Left cardiac atrium (tissue), 4 donors: ENCODE results near the gene PGAM2. TPM values are rescaled to one million over a fixed set of nuclear protein-coding genes. Genes with fewer than 3 reads are reported as not detected.

ENCODE experiments used
- ATAC-seq, 2 donors: fragments of 200-7000 bp; cut with Tn5 transposase; one replicate each; pipeline ENCODE4 v1.9.1; 2020; ENCODE audit warnings: mild to moderate bottlenecking in 2 of 2, moderate library complexity in 2 of 2
- DNase-seq: peaks from one replicate; pipeline ENCODE4 v3.0.0-alpha.2; 2020
- intact Hi-C, 2 donors: fragments of 100-400 bp; cut with DNase I; formaldehyde crosslinking; loops; one replicate each; pipeline versions ENCODE4 v1.14.1 to v1.15.1; 2022 to 2023
- total RNA-seq, 2 donors: library from RNA; stranded (reverse); fragmentation: NEBNext Ultra II Directional; extraction: Animal tissue kit (Norgen Biotek cat#: 25700); gene quantifications; one replicate each; pipeline ENCODE4 v1.2.1, GENCODE V29; 2021
- donor health status: DM: no; HTN: yes; CAD: no.
- donor health status: DM: no; HTN: yes; CAD: no; lungs with severe emphysema.
- donor health status: DM: yes; HTN: yes; CAD: no.
- donor health status: Dilated cardiomyopathy.

Gene PGAM2
- total RNA-seq, 2 donors from 2014 or later, result 799 to 1,159 TPM

DNA sequence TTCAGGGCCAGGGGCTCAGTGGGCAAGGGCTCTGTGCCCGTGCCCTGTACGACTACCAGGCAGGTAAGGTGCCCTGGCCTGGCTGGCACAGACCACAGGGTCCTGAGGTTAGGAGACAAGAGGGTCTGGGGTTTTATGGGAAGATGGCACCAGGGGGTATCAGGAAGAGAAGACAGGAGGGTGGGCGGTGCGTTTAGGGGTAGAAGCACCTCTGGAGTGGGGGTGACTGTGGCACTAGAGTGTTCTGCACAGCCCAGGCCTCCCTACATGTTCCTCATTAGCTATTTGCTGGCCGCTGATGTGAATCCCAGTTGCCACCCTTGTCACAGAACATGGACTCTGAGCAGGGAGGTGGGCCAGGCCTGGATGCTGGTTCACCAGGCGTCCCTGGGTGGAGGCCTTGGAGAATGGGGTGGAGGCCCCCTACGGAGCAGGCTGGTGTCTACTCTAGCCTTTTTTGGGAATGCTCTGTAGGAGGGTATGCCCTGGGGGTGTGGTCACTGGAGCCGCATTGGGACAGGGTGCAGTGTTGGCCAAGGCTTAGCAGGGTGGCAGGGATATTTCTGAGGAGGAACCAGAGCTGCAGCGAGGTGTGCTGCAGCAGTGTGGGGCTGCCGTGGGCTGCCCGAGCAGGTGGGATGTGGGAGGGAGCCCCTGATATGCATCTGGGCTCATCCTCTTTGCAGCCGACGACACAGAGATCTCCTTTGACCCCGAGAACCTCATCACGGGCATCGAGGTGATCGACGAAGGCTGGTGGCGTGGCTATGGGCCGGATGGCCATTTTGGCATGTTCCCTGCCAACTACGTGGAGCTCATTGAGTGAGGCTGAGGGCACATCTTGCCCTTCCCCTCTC lies 5.0 kb downstream of the PGAM2 start:
- DNase-seq (peak; percentile 17), ATAC-seq (peak; percentile 0 to 8)
- intact Hi-C loops, result no loop called here

DNA sequence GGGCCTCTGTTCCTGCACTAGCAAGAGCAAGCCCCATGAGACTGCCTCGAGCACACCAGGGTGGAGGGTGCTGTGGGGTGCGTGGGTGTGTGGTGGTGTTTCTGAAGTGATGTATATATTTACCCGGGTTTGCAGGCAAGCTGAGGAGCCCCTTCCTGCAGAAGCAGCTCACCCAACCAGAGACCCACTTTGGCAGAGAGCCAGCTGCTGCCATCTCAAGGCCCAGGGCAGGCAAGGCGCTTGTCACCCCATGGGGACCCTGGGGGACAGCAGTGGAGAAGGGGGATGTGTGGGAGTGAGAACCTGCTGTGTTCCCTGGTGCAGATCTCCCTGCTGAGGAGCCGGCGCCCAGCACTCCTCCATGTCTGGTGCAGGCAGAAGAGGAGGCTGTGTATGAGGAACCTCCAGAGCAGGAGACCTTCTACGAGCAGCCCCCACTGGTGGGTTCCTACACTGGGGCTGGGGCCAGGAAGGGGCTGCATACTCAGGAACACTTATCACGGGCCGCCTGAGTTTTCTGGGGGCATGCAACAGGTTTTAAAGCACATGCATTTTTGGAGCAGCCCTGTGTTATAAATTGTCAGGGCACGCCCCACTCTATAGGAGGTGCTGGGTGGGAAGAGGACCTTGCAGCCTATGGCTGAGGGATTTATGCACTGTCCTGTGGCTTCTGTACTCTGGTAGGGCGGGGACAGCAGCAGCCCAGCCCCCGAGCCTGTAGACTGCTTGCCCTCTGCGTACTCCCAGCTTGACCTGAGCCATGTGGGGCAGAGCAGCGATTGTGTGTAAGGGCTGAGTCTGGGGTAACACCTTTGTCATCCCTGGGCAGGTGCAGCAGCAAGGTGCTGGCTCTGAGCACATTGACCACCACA lies 5.9 kb downstream of the PGAM2 start:
- intact Hi-C loops, result no loop called here
- DNase-seq (peak; percentile 35), ATAC-seq (no peak)

DNA sequence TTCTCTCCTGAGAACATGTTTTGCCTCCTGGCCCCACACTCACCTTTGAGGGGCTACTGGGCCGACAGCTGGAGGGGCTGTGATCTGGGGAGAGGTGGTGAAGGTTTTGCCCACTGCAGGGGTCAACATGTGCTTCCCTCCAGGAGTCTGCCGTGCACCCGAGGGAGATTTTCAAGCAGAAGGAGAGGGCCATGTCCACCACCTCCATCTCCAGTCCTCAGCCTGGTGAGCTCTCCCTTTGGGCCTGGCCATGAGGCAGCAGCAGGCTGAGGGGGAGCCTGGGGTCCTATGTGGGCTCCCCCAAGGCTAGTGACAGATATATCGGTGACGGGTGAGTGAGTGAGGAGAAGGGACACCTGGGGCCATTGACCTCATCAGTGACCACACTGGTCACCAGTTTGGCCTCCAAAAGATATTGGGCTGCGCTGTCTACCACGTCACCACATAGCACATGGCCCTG lies 6.6 kb downstream of the PGAM2 start:
- DNase-seq (peak; percentile 9), ATAC-seq (no peak)
- intact Hi-C loops, result no loop called here

DNA sequence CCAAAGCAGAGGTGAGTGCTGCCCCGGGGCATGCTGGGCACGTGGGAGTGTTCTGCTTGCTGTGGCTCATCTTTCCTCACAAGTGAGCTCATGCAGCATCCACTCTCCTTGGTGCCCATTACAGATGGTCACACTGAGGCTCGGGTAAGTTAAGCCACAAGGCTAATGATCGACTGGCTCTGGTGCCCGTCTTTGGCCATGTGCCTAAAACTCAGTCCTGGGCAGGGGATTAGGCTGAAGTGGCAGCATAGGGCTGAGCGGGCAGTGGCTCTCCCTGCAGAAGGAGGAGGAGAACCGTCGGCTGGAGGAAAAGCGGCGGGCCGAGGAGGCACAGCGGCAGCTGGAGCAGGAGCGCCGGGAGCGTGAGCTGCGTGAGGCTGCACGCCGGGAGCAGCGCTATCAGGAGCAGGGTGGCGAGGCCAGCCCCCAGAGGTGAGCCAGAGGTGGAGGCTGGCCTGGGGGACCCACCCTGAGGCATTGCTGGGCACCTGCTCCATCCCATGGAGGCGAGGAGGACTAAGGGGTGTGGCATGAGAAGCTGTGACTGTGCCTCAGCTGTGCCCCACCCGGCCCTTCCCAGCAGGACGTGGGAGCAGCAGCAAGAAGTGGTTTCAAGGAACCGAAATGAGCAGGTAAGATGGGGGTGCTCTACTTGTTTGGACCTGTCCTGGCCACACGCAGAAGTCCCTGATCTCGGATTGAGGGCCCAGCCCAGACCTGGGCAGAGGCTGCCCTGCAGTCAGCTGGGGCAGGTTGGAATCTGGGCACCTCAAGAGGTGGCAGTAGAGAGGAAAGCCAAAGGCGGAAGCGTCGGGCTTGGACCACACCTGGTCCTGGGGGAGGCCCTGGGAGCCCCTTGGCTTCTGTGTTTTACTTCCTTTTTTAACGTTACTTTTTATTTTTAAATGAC lies 7.3 kb downstream of the PGAM2 start:
- intact Hi-C loops, result no loop called here
- ATAC-seq, result no peak
- DNase-seq, result peak; percentile 18

DNA sequence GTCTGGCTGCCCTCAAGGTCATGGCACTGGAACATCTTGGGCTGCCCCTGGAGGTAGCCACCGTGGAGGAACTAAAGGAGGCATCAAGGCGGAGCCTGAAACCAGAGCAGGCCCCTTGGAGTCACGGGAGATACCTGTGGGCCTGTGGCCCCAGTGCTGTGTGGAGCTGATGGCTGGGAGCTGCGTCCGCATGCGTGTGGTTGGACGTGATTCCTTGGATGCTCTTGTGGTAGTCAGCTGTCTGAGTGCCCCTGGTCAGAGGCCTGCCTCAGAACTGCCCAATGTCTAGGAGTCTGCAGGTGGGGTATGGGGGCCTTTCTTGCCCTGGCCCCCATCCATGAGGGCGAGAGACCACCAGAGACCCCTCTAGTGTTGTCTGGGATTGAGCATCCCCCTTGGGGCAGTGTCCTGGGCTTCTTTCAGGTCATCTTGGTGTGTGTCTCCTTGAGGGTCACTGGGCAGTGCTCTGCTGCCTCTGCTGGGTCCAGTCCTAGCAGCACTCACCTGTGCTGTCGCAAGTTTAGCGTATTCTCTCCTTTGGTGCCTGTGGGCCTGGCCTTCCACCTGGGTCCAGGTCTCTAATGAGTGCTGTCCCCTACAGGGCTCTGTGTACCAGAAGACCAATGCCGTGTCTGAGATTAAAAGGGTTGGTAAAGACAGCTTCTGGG lies 8.1 kb downstream of the PGAM2 start:
- DNase-seq (peak; percentile 2), ATAC-seq (no peak)
- intact Hi-C loops, result no loop called here

DNA sequence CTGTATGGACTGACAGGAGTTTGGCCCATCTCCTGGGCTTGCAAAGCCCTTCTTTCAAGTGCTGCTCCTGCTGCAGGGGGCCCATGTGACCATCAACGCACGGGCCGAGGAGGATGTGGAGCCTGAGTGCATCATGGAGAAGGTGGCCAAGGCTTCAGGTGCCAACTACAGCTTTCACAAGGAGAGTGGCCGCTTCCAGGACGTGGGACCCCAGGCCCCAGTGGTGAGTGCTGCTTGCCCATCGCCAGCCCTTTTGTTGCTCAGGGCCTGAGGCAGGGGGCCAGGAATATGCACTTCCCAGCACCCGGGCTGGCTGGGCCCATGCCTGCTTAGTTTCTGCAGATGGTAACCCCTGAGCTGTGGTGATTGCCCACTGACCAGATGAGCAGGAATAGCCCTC lies 8.7 kb downstream of the PGAM2 start:
- DNase-seq, result peak; percentile 10
- no peak for ATAC-seq
- intact Hi-C loops, result no loop called here

DNA sequence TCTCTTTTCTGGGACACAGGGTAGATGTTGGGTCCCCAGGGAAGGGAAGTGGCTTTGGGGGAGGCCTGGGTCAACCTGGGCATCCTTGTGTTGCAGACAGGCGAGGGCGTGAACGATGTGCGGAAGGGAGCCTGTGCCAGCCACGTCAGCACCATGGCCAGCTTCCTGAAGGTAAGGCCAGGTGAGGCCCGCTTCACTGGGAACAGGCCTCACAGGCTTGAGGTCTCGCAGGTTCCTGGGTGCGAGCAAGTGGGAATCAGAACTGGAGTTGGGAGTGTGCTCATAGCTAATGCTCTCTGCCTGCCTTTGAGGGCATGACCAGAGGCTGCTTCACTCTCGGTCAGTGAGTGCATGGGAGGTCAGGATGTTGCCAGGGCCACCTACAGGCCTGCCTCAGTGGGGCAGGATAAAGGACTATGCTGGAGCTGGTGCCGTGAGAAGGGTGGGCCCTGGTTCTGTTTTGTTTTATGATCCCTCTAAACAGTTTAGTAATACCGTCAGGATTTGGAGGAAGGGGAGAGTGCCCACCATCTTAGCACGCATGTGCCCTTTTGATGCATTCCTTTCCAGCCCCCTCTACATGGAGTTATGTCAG lies 12.5 kb downstream of the PGAM2 start:
- ATAC-seq (no peak), DNase-seq (peak; percentile 12)

DNA sequence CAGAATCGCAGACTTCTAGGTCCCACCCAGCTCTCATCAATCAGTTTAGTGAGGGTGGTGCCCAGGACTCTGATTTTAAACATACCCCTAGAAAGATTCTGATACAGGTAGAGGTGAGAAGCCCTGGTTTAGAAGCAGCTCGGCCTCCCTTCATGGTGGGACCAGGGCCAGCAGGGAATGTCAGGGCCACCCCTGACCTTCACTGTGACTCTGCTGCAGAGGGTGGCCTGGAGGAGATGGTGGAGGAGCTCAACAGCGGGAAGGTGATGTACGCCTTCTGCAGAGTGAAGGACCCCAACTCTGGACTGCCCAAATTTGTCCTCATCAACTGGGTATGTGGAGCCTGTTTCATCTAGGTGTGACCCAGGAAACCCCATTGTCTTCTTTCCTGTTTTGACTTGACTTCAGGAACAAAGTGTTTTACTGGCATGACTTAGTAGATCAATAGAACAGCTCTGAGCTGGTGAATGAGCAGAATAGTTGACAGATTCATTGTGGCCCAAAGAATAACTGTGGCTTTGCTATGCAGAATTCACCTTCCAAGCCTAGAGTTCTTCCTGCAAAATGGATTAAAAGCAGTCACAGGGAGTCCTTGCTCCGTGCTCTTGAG lies 13.7 kb downstream of the PGAM2 start:
- intact Hi-C loops, result no loop called here
- DNase-seq, result no peak
- no peak for ATAC-seq

More for the DNA sequence above, 12.5 kb downstream of the PGAM2 start:
- intact Hi-C loops, result no loop called here

DNA sequence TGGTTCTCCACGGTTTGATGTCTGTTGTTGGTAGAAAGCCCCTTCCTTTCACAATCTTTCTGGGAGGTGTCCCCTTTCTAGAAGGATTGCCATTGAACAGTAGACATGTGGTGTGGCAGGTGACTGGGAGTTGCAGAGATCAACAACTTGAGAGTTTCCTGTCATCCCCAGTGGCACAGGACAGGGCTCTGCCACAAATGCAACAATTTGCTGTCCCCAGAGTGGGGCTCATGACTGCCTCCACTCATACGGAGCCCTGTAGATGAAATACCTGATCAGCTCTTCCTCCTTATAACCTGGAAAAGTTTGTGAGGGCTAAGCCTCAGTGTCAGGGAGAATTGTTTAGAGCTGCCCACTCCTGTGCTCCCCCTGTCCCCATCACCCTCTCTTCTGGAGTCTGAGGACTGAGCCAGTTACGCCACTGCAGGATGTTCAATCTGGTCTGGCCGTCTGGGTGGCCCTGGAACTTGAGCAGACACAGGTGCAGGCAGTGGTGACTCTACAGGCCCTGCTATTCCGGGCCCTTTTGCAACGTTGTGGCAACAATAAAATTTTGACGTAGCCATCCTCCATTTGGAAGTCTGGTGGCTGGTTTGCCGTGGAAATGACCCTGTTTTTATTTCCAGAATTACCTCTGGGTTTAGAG lies 14.3 kb downstream of the PGAM2 start:
- no peak for DNase-seq
- intact Hi-C loops, result no loop called here
- no peak for ATAC-seq

DNA sequence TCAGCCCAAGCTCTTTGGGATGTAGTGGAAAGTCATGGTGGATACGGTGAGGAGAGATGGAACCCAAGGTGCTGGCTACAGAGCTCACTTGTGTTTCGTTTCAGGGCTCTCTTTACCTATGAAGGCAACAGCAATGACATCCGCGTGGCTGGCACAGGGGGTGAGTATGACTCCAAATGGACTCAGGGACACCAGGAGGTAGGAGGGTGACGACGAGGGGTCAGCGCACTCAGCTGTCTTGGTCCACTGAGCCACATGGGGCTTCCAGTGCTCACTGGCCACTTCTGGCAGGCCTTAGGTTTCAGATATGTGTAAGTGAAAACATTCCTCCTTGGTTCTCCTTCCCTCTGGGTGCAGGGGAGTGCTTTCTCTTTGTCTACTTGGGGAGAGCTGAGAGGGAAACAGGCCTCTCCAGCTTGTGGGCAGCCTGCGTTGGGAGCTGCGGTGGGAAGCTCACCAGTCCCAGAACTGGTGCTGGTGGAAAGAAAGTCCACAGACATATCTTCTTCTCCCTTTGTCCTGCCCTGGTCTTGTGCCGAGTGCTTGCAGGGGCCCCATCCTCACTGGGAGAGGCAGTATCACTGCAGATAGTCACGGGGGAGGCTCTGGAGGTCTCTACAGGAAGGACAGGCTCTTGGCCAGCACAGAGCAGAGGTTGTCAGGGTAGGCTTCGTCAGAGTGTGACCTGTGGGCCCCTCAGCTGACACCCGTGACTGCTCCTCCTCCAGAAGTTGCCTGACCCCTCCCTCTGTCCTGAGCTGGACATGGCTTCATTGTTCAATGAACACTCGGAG lies 15.0 kb downstream of the PGAM2 start:
- DNase-seq, result no peak
- no peak for ATAC-seq
- intact Hi-C loops, result no loop called here

DNA sequence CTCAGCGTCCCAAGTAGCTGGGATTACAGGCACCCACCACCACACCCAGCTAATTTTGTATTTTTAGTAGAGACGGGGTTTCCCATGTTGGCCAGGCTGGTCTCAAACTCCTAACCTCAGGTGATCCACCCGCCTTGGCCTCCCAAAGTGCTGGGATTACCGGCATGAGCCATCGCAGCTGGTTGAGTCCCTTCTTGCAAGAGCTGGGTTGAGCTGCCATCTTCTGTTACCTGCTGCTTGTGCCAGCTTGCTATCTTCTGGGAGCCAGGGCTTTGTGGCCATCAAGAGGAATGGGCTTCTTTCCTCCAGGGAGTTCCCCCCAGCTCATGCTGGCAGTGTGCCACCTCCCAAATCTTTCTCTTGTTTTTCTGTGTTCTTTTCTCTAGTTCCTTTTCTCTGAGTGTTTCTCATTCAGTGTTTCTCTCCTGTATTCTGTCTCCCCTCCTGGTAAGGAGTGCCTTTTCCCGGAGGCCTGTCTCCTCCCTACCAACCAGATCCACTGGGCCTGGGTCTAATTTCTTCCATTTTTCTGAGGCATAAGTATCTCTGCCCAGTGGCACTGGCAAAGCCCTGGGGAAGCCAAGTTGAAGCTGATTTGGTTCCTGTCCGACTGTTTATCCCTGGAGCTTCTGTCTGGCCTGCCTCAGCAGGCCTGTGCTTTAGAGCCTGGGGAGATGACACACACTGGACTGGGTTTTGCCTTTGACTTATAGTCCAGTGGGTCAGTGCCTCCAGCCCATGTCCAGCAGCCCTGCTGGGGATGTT lies 17.2 kb downstream of the PGAM2 start:
- DNase-seq, result no peak
- ATAC-seq, result no peak
- intact Hi-C loops, result no loop called here

DNA sequence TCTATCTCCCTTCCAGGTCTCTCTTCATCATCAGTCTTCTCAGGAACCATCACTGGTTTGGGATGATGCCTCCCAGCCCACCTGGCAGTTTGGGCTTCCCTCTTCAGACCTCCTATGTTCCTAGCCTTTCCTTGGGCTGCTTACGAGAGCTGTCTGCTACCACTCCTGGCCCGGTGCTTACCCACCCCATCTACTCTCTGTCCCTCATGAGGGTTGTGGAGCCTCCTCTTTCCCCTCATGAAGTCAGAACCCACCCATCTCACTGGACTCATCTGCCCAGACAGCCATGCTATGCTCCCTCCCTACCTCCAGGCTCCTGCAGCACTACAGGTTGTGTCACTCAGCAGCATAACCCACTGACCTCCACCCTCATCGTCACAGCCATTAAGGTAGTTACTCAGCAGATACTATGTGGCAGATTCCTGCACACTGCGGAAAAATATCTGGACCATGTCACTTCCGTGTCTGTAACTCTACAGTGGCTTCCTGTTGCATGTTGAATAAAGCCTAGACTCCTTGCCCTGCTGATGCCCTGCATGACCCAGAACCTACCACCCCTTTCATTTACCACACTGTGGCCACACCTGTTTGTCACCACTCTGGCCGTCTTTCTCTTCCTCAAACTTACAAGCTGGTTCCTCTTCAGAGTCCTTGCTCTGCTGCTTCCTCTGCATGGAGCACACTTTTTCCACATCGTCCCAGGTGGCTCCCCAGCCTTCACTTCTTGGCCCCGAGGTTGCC lies 18.9 kb downstream of the PGAM2 start:
- no peak for DNase-seq
- intact Hi-C loops, result no loop called here
- peak in 1 of 2 donors; percentile 2 for ATAC-seq

DNA sequence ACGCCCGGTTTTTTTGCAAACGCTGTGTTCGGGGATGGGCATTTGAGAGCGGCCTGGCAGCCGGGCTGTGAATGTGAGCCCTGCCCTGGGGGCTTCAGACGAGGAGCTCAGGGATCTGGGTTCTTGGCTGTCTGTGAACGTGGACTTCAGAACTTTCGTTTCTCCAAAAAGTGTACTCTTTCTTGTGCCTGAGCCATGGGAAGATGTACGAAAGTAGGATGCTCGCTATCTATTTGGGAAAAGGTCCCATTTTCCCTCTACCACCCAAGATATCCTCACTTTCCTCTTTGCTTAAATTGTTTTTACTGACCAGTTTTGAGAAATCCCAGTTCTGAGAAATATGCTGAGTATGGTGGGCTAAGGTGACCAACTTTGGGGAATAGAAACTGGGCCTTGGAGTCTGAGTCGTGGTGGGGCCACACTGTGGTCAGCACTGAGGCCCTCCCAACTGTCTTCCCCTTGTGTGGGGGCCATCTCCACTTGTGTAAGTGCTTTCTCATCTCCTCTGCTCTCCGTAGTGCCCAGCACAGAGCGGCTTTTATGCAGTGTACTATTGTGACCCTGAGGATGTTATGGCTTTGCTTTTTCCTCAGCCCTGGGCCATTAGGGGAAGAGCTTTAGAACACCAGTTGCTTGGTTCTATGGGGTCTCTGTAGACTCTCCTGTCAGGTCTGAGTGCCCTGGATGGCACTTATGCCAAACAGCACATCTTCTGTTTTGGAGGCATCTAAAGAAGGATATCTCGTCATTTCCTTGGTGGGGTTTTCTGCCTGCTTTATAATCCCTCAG lies 19.9 kb downstream of the PGAM2 start:
- DNase-seq (peak; percentile 77), ATAC-seq (no peak)
- intact Hi-C loops, result no loop called here
